GM19324 (cell line): ENCODE data around the gene HLA-DMB.
A peak's percentile ranks its signal among the peaks of the same experiment; 100 is the strongest.

Experiments used
- ATAC-seq: cut with Tn5 transposase; IDR thresholded peaks from one replicate; pipeline ENCODE4 v1.9.1; 2021; ENCODE audit warnings: mild to moderate bottlenecking, moderate library complexity; ENCODE audit not compliant: unreplicated experiment, low FRiP score

The HLA-DMB gene

DNA sequence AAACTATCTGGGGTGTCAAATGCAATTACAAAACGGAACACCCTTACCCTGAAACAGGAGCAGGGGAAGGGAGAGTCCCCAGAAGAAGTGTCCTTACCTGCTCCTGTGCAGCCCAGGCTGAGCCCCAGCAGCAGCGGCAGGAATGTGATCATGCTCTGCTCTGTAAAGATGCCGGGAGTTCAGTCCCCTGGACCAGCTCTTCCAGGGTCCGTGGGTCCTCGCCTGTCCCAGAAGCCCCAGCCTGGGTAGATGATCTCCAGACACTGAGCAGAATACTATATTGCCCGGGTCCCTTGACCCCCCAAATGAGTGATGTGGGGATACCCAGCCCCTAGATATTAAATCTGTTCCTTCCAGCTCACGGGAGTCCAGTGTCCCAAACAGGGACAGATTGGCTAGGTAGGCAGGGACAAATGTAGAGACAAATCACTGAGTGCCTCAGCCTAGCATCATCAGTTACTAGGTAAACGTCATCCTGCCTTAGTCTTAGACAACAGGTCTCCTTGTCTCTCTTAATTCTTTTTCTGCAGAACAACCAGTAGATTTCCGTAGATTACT is at the start of gene HLA-DMB:
TSS of gene HLA-DMB (minus strand) at position 373 of the 558 bp plus-strand sequence. CDS start at position 152, 221 bp downstream.
- peak; percentile 47 for ATAC-seq

- no peak for ATAC-seq
These were observed 48.5 kb upstream of the HLA-DMB start for GRCh38 chr6:32989368-32989767.

DNA sequence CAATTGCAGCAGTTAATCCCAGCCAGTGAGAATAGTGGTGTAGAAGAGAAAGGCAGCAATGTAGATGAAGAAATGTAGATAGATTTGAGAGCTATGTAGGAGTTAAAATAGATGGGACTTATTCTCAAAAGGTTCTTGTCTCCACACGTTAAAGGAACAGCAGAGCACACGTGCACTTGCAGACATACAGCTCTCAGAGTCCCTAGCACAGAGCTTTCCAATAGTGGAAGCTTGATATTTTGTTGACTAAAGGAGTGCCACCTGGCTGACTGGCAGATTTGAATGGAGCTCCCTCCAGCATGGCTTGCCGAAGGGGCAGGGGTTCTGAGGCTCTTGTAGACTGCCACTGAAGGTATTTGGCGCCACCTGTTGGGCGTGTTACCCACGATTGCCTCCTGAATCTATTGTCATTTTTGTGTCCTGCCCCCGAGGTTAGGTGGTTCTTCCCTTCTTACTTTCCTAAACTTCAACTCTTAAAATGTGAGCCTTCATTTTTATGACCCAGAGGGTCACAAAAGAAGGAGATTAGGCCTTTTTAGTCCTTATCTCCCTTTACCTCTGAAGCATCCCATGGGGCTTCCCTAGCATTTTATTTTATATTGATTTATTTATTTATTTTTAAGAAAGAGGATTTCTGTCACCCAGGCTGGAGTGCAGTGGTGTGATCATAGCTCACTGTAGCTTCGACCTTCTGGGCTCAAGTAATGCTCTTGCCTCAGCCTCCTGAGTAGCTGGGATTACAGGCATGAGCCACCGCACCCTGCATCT is 44.0 kb upstream of the HLA-DMB start:
- no peak for ATAC-seq

DNA sequence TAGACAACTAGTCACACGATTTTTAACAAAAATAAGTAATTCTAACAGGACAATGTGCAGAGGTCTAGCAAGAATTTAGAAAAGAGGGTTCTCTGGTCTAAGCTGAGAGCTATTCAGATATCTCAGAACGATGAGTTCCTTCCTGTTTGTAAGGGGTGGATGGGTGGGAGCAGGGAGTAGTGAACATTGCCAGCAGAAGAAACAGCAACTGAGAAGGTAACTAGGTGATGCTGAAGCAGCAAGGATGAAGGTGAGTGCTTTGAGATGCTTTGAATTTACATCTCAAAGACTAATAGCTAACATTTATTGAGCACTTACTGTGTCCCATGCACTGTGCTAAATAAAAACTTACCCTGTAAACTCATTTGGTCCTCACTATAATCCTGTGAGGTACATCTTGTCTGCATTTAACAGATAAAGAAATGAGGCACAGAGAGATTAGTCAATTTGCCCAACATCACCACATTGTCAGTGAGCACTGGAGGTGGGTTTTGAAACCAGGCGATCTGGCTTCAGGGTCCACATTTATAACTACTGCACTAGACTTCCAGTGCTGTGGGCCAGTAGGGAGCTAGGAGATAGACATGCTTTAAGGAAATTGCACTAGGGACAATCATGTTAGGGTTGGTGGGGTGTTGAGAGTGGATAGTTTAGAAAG is 43.3 kb upstream of the HLA-DMB start:
- ATAC-seq, result no peak

DNA sequence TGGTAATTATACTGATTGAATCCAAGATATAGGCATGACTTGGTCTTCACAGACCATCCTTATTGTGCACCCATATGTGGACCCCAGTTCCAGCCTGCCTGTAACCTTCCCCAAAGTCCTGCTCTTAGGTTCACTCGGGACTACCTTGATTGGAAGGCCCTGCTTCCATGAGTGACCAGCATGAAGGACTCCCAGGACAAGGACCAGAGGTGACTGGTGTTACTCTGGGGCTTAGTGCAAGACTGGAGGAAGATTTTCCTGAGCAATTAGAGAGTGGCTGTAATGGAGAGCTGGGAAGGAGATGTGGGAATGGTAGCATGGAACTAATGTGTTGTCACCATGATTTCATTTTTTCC is 42.6 kb upstream of the HLA-DMB start:
- ATAC-seq, result no peak

GRCh38 chr6:32982702-32983492 is 42.1 kb upstream of the HLA-DMB start:
- ATAC-seq, result no peak

- no peak for ATAC-seq
These were observed 41.4 kb upstream of the HLA-DMB start for GRCh38 chr6:32982084-32982701.

- no peak for ATAC-seq
These were observed 39.7 kb upstream of the HLA-DMB start for GRCh38 chr6:32980488-32981038.

GRCh38 chr6:32979720-32980487 is 39.1 kb upstream of the HLA-DMB start:
- ATAC-seq, result no peak

DNA sequence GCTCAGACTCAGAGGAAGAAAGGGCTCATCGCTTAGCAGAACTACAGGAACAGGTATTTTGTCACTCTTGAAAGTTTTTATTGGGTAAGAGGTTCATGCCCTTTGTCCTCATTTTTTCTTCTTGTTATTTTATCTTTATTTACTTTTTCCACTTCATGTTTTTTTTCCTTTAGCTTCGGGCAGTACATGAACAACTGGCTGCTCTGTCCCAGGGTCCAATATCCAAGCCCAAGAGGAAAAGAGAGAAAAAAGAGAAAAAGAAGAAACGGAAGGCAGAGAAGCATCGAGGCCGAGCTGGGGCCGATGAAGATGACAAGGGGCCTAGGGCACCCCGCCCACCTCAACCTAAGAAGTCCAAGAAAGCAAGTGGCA is 37.1 kb upstream of the HLA-DMB start:
- no peak for ATAC-seq

GRCh38 chr6:32977272-32977952 is 36.6 kb upstream of the HLA-DMB start:
- ATAC-seq, result no peak

- ATAC-seq, result no peak
These were observed 35.7 kb upstream of the HLA-DMB start for GRCh38 chr6:32976334-32977069.

DNA sequence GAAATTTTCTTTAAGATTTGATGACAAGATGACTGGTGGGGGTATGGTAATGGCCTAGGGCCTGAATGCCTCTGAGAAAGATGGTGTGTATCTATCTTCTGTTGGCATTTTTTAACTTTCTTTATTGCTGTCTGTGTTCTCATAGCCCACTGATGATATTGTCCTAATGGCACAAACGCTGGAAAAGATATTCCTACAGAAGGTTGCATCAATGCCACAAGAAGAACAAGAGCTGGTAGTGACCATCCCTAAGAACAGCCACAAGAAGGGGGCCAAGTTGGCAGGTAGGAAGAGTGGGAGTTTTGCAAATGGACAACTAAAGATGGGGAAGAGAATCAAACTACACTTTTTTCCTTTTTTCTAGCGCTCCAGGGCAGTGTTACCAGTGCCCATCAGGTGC is 35.1 kb upstream of the HLA-DMB start:
- no peak for ATAC-seq

DNA sequence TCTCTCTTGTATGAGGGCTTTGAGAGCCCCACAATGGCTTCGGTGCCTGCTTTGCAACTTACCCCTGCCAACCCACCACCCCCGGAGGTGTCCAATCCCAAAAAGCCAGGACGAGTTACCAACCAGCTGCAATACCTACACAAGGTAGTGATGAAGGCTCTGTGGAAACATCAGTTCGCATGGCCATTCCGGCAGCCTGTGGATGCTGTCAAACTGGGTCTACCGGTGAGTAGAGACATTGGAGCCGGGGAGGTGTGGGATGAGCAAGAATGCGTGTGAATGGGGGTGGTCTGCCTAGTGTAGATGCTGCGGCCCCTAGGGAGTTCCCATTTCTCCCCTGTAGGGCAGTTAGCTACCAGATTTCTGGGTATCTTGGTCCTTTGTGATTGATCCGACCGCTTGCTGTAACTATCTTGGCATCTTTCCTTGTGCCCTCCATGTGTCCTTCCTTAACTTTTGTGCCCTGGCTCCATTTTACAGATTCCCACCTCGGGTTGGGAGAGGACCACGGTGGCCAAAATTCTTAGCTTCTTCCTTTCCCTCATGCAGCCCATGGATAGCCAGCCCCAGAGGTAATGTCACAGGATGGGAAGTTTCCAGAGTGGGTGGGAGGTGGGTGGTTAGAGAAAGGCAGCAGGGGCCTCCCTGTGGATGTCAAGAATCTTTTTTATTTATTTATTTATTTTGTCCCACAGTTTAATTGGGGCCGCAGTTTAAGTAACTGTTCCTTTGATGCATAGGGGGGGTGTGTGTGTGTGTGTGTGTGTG is 33.9 kb upstream of the HLA-DMB start:
- no peak for ATAC-seq

DNA sequence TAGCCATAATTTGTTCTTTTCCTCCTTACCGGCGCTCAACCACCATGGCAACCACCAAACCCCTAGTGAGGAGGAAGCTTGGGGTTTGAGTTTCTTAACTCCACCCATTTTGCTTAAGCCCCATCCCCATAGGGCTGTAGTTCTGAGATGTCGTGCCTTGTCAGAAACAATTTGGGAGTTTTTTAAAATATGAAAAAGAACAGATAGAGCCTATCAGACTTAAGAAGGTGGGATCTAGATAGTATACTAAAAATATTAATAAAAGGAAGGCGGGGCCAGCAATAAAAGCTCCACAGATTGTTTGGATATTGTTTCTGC is 33.1 kb upstream of the HLA-DMB start:
- no peak for ATAC-seq

DNA sequence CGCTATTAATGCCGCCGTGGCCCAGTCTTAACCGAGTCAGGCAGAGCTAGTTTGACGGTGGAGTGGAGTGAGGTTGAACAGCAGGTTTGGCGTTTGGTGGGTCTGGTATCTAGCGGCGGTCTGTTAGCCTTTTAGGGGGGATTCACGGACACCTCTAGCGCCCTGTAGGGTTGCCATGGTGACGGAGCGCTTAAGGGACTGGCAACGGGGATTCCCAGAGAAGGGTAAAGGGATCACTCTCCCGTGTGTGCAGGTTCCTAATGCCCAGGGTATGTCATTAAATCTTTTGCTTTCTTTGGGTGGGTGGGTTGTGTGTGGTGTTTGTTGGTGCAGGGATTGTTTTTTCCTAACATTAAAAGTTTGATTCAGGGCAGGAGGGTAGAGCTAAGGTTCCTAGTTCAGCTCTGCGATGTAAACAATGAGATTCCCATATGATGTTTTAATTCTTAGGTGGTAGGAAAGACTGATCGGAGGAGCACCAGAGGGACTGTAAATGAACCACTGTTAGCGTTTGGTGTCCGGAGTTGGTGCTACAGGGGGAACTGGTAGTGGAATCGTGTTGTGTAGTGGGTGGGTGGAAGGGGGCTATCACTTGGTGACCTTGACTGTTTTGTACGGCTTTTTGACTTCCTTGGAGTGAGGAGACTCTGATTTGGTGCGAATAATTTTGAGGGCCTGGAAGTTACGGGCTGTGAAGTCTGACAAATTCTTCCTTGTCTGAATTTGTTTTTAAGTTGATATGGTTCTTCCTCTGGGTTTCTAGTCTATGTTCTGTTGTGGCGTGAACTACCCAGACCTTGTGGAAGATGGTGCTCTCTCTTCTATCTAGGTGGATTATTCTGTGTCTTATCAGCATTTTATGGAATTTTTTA is 32.6 kb upstream of the HLA-DMB start:
- ATAC-seq, result no peak
